ENCODE results near the gene UBE3C.

Gene UBE3C

GRCh38 chr7:157111311-157111710 lies 27.4 kb upstream of the UBE3C start:
- no peak overlapping the region for H3K4me3 ChIP-seq (ENCODE audit: low read depth, low read length)
- TF ChIP-seq CTCF (IDR thresholded peaks at IDR 0.05; ENCODE audit: borderline replicate concordance, insufficient read depth, low read depth, low read length) = no peak

GRCh38 chr7:157112706-157113105 lies 26.0 kb upstream of the UBE3C start:
- H3K4me3 ChIP-seq (ENCODE audit: low read depth, low read length) = no peak overlapping the region
- no peak for TF ChIP-seq CTCF (IDR thresholded peaks at IDR 0.05; ENCODE audit: borderline replicate concordance, insufficient read depth, low read depth, low read length)

- no peak for TF ChIP-seq CTCF (IDR thresholded peaks at IDR 0.05; ENCODE audit: borderline replicate concordance, insufficient read depth, low read depth, low read length)
These were observed 25.1 kb upstream of the UBE3C start for GRCh38 chr7:157113607-157114006.

DNA sequence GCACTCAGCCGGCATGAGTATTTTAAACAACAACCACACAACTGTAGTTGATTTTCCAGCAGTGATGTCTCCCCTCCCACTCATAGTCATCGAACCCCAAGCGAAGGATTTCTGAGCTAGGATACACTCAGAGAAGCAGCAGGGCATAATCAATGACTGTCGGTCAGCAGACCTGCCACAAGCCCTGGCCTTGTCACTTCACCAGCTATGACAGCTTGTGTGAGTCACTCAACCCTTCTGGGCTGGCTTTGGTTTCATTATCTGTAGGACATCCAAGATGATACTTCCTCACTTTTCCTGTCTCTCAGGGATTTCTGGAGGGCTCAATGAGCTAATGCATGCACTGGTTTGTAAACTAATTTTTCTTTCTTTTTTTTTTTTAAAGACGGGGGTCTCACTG lies 22.0 kb upstream of the UBE3C start:
- no peak overlapping the region for H3K4me3 ChIP-seq (ENCODE audit: low read depth, low read length)
- TF ChIP-seq CTCF (IDR thresholded peaks at IDR 0.05; ENCODE audit: borderline replicate concordance, insufficient read depth, low read depth, low read length) = no peak

More at GRCh38 chr7:157113607-157114006, 25.1 kb upstream of the UBE3C start:
- no peak overlapping the region for H3K4me3 ChIP-seq (ENCODE audit: low read depth, low read length)

DNA sequence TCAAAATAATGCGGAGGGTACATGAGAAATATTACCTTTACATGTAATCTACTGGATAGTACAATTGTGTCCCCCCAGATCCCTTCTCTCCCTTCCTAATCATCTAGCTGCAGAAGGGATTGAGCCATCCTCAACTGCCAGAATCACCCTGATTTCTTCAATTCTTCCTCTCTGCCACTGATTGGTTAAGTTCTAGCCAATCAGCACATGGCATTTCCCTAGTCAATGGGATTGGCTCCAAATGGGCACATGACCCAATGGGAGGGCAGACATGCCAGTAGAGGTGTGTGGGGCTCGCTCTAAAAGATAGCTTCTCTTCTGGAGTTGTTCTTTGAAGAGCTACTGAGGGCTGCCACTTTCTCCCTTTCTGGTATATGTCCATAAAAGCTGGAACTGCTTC lies 20.9 kb upstream of the UBE3C start:
- H3K4me3 ChIP-seq (ENCODE audit: low read depth, low read length) = no peak overlapping the region
- no peak for TF ChIP-seq CTCF (IDR thresholded peaks at IDR 0.05; ENCODE audit: borderline replicate concordance, insufficient read depth, low read depth, low read length)

DNA sequence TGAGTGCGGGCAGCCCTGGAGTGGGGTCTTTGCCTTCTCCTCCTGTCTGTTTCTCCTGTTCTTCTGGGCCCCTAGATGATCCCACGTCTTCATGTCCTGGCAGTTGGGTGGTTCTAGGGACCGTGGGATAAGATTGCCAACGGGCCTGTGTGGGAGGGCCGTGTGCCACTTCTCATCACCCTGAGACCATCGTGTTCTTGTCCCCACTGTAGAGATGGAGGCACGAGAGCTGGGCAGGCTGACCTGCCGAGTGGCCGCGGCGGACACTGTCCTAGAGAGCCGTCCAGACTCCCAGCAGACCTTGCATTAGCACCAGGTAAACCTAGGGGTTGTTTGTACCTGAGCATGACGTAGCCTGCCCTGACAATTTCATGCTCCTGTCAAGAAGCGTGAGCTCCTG lies 18.5 kb upstream of the UBE3C start:
- no peak overlapping the region for H3K4me3 ChIP-seq (ENCODE audit: low read depth, low read length)

More for the DNA sequence above, 18.5 kb upstream of the UBE3C start:
- TF ChIP-seq CTCF (IDR thresholded peaks at IDR 0.05; ENCODE audit: borderline replicate concordance, insufficient read depth, low read depth, low read length) = no peak

Data from GM12875 (cell line).